Gastrocnemius medialis (tissue), 4 donors: ENCODE results near the gene KCTD14. TPM values are rescaled to one million over a fixed set of nuclear protein-coding genes. Genes with fewer than 3 reads are reported as not detected.
A peak's percentile ranks its signal among the peaks of the same experiment; 100 is the strongest.

Experiments used
- ATAC-seq, 2 donors: fragments of 150-250 bp; one replicate each; pipeline ENCODE4 v1.9.1; 2016
- DNase-seq, 2 donors: peaks; one replicate each; pipeline ENCODE4 v3.0.0-alpha.2; 2019
- H3K27ac ChIP-seq, 4 donors: fragments of 200-600 bp; sonication (generic); 1 replicate in 1 of 4; 2 replicates in 3 of 4; pipeline ENCODE4 v1.5.1; 2016 to 2018; ENCODE audit warnings: mild to moderate bottlenecking in 2 of 4, moderate library complexity in 1 of 4
- H3K27me3 ChIP-seq, 3 donors: fragments of 200-600 bp; sonication (generic) in 2 of 3; 1 replicate in 1 of 3; 2 replicates in 2 of 3; pipeline versions ENCODE4 v1.5.1 to v1.6.0; 2016 to 2019; ENCODE audit warnings: mild to moderate bottlenecking in 1 of 3, moderate library complexity in 1 of 3
- H3K36me3 ChIP-seq, 2 donors: fragments of 200-600 bp; sonication (generic) in 1 of 2; one replicate each; pipeline ENCODE4 v1.5.1; 2017 to 2018
- H3K4me1 ChIP-seq, 2 donors: fragments of 200-600 bp; sonication (generic) in 1 of 2; one replicate each; pipeline ENCODE4 v1.5.1; 2016 to 2017; ENCODE audit warnings: mild to moderate bottlenecking in 2 of 2
- H3K4me3 ChIP-seq, 4 donors: fragments of 200-600 bp; sonication (generic) in 3 of 4; 1 replicate in 1 of 4; 2 replicates in 3 of 4; pipeline ENCODE4 v1.5.1; 2016 to 2019; ENCODE audit warnings: mild to moderate bottlenecking in 2 of 4
- H3K9me3 ChIP-seq, 3 donors: fragments of 200-600 bp; sonication (generic) in 2 of 3; 1 replicate in 1 of 3; 2 replicates in 2 of 3; pipeline ENCODE4 v1.5.1; 2016 to 2019
- CTCF ChIP-seq, 5 experiments: fragments of 450-650 bp in 3 of 5; fragments of 200-600 bp in 2 of 5; sonication (generic) in 2 of 5; IDR thresholded peaks in 4 of 5; conservative IDR thresholded peaks in 1 of 5; 1 replicate in 4 of 5; 2 replicates in 1 of 5; pipeline ENCODE4 v1.5.1; 2016 to 2019; ENCODE audit warnings: antibody characterized with exemption in 5 of 5, mild to moderate bottlenecking in 3 of 5, moderate library complexity in 3 of 5
- POLR2A ChIP-seq, 2 donors: fragments of 450-650 bp; IDR thresholded peaks; one replicate each; pipeline ENCODE4 v1.6.1; 2017; ENCODE audit warnings: antibody characterized with exemption in 2 of 2, mild to moderate bottlenecking in 2 of 2, moderate library complexity in 2 of 2
- in situ Hi-C, 4 donors: fragments of 200-750 bp; cut with MboI; loops; one replicate each; pipeline versions ENCODE4 v1.15.0 to v1.8.0; 2017; ENCODE audit warnings: low sequenced_read_pairs in 4 of 4
- intact Hi-C: fragments of 100-400 bp; cut with DNase I; formaldehyde crosslinking; loops from one replicate; pipeline ENCODE4 v1.15.1; 2023; ENCODE audit warnings: low total_unique reads
- total RNA-seq, 4 donors: library from RNA; depleted of rRNA; stranded (reverse); fragments of >200 nt; gene quantifications; one replicate each; pipeline versions ENCODE4 v1.1.0 to v1.2.3, GENCODE V29; 2016

The KCTD14 gene
- total RNA-seq, 4 donors from 2014 or later = 0.25 to 0.38 TPM; not detected in 2

GRCh38 chr11:78050964-78051831 is 28.1 kb upstream of the KCTD14 start:
- intact Hi-C loops (no loop called here), in situ Hi-C loops (no loop called here)
- H3K36me3 ChIP-seq = no peaks in the 10 kb centered on the region
- DNase-seq (no peak), ATAC-seq (no peak)
- no peak overlapping the region for H3K4me3 ChIP-seq
- no peak overlapping the region for H3K27ac ChIP-seq
- no peaks in the 10 kb centered on the region for H3K27me3 ChIP-seq
- no peaks in the 10 kb centered on the region for H3K9me3 ChIP-seq
- peaks cover 0 to 4% of the 10 kb centered on the region in 2 donors for H3K4me1 ChIP-seq
- TF ChIP-seq CTCF (IDR thresholded peaks at IDR 0.05 in 4 of 5, conservative IDR thresholded peaks at IDR 0.05 in 1 of 5) (no peak), POLR2A (IDR thresholded peaks at IDR 0.05) (no peak)

DNA sequence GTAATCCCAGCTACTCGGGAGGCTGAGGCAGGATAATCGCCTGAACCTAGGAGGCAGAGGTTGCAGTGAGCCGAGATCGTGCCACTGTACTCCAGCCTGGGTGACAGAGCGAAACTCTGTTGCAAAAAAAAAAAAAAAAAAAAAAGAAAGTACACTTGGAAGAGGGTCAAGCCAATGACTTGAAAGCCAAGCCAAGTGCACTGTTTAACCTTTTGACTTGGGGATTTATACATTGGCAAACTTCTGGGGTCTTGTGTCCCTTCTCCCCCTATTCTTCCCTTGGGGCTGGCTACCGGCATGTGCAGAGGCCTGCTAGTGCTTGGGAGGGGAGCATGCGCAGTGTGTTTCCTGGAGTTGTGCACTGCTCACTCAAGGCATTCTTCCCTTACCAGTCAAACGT is 26.3 kb upstream of the KCTD14 start:
- Histone ChIP-seq H3K27ac (no peak overlapping the region), H3K4me1 (peaks cover 6 to 15% of the 10 kb centered on the region in 2 donors), H3K9me3 (no peaks in the 10 kb centered on the region), H3K4me3 (no peak overlapping the region), H3K36me3 (no peaks in the 10 kb centered on the region), H3K27me3 (no peaks in the 10 kb centered on the region)
- ATAC-seq (no peak), DNase-seq (no peak)
- in situ Hi-C loops = no loop called here
- TF ChIP-seq CTCF (IDR thresholded peaks at IDR 0.05 in 4 of 5, conservative IDR thresholded peaks at IDR 0.05 in 1 of 5) (no peak), POLR2A (IDR thresholded peaks at IDR 0.05) (no peak)
- intact Hi-C loops = no loop called here

DNA sequence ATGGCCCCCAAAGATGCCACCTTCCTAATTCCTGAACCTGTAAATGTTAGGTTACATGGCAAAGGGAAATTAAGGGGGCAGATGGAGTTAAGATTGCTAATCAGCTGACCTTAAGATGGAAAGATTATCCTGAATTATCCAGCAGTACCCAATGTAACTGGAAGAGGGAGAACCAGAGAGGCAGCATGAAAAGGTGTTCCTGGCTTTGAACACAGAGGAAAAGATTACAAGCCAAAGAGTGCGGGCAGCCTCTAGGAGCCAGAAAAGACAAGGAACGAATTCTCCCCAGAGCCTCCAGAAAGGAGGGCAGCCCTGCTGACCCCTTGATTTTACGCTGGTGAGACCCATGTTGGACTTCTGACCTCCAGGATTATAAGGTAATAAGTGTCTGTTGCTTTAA is 25.5 kb upstream of the KCTD14 start:
- Histone ChIP-seq H3K27ac (no peak overlapping the region), H3K4me1 (peaks cover 6 to 15% of the 10 kb centered on the region in 2 donors), H3K9me3 (no peaks in the 10 kb centered on the region), H3K36me3 (no peaks in the 10 kb centered on the region), H3K27me3 (no peaks in the 10 kb centered on the region), H3K4me3 (no peak overlapping the region)
- in situ Hi-C loops = no loop called here
- no peak for DNase-seq
- ATAC-seq = no peak
- intact Hi-C loops = no loop called here
- no peak for TF ChIP-seq CTCF (IDR thresholded peaks at IDR 0.05 in 4 of 5, conservative IDR thresholded peaks at IDR 0.05 in 1 of 5)
- no peak for TF ChIP-seq POLR2A (IDR thresholded peaks at IDR 0.05)

DNA sequence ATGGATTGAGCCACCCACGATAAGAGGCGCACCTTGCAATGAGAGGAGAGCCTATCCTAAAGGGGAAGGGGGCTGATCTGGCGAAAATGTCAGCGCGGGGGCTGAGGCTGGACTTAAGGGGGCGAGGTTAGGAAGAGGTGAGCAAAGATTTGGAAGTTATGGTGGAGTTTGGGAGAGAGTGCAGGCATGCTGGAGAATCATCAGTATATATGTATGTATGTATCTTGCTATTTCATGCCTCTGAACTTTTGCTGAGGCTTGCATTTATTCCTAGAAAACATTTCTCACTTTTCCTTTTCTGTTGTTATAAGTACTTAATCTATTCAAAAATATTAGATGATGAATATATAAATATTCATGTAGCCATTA is 23.4 kb upstream of the KCTD14 start:
- H3K4me3 ChIP-seq = peak overlapping the region in 3 of 4 donors; percentile 63 to 76 (median 65)
- peak overlapping the region; percentile 78 to 86 (median 79) for H3K27ac ChIP-seq
- intact Hi-C loops (loop anchor here (1.0 kb wide), 1 partner anchor 52 kb away; the partner anchor contains the start of gene INTS4), in situ Hi-C loops (no loop called here)
- DNase-seq (no peak), ATAC-seq (peak; percentile 11 to 20)
- no peaks in the 10 kb centered on the region for H3K9me3 ChIP-seq
- no peaks in the 10 kb centered on the region for H3K27me3 ChIP-seq
- H3K4me1 ChIP-seq = peaks cover 6 to 15% of the 10 kb centered on the region in 2 donors
- TF ChIP-seq POLR2A (IDR thresholded peaks at IDR 0.05) (no peak), CTCF (IDR thresholded peaks at IDR 0.05 in 4 of 5, conservative IDR thresholded peaks at IDR 0.05 in 1 of 5) (no peak)
- H3K36me3 ChIP-seq = no peaks in the 10 kb centered on the region
